Measurements from ENCODE around the gene CD28.

Gene CD28

DNA sequence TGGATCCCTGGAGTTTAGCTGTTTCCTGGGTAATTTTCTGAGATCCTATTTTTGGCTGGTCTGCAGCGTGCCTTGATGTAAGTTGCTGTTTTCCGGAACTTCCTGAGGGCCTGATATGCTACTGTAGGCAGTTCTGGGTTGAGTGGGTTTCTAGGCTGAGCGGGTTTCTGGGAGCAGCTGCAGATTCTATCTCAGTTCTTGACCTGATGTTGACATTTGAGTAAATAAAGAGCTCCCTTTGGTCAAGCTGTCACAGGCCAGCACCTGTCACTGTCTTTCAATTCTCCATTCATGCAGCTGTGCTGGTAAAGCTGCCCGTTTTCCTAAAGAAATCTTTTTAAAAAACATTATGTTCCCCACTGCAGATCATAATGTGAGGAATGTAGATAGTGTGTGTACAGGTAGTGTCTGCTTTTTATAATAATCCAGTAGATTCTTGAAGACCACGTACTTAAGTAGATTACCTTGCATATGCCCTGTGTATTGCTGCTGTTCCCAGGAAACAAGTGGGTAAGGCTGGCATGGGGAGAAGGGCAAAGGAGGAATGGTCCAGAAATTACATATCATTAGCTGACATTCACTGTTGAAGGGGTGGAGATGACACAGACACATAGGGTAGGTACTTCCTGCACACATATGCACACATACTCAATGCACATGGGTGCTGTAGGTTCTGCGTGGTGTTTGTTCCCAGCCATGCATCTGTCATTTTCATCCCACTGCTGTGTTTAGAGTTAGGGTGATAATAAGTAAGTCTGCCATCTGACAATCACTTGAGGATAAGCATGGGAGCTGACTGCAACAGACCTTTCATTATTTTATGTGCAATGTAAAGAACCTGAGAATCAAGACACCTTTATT lies 25.9 kb downstream of the CD28 start:
- TF ChIP-seq, protein P1, sequence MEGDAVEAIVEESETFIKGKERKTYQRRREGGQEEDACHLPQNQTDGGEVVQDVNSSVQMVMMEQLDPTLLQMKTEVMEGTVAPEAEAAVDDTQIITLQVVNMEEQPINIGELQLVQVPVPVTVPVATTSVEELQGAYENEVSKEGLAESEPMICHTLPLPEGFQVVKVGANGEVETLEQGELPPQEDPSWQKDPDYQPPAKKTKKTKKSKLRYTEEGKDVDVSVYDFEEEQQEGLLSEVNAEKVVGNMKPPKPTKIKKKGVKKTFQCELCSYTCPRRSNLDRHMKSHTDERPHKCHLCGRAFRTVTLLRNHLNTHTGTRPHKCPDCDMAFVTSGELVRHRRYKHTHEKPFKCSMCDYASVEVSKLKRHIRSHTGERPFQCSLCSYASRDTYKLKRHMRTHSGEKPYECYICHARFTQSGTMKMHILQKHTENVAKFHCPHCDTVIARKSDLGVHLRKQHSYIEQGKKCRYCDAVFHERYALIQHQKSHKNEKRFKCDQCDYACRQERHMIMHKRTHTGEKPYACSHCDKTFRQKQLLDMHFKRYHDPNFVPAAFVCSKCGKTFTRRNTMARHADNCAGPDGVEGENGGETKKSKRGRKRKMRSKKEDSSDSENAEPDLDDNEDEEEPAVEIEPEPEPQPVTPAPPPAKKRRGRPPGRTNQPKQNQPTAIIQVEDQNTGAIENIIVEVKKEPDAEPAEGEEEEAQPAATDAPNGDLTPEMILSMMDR (conservative IDR thresholded peaks at IDR 0.05; ENCODE audit: low read depth, low read length) = no peak
- no peak for DNase-seq (ENCODE audit: low read depth)
- H3K4me3 ChIP-seq (ENCODE audit: low read length) = no peak overlapping the region

DNA sequence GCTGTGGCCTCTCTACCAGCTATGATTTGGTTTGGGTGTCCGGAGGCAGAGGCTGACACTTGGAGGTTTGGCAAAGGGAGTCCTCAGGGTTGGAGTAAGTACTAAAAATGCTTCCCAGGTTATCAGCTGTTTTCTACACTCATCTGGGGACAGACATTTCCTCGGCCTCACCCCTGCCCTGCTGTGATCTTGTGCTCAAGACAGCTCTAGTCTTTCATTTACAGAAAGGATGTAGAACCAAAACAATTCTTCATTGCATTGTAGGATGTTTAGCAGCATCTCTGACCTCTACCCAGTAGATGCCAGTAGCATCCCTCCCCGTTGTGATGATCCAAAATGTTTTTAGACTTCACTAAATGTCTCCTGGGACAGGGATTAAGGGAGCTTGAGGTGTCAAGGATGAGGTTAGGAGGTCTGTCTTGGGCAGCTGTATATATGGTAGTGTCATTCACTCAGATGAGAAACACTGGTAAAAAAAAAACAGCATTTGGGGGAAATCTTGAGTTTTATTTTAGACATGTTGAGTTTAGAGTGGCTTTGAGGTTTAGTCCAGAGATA lies 26.6 kb downstream of the CD28 start:
- TF ChIP-seq, protein P1 (conservative IDR thresholded peaks at IDR 0.05; ENCODE audit: low read depth, low read length) = no peak
- H3K4me3 ChIP-seq (ENCODE audit: low read length) = no peak overlapping the region
- no peak for DNase-seq (ENCODE audit: low read depth)

DNA sequence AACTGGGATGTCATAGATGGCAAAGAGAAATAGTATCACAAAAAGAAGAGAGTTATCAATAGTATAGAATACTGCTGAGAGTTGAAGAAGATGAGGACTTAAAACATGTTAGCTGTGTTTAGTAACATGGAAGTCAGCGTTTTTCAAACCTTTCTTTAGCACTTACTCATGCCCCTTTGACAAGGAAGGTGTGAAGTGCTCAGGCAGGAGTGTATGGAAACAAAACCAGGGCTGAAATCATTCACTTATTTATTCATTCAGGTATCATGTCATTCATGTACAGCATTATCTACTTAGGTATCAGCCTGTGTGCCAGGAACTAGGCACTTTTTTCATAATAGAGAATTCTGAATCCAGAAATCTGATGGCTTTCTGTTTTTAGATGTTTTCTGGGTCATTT lies 27.2 kb downstream of the CD28 start:
- TF ChIP-seq, protein P1 (conservative IDR thresholded peaks at IDR 0.05; ENCODE audit: low read depth, low read length) = no peak
- H3K4me3 ChIP-seq (ENCODE audit: low read length) = no peak overlapping the region
- no peak for DNase-seq (ENCODE audit: low read depth)

DNA sequence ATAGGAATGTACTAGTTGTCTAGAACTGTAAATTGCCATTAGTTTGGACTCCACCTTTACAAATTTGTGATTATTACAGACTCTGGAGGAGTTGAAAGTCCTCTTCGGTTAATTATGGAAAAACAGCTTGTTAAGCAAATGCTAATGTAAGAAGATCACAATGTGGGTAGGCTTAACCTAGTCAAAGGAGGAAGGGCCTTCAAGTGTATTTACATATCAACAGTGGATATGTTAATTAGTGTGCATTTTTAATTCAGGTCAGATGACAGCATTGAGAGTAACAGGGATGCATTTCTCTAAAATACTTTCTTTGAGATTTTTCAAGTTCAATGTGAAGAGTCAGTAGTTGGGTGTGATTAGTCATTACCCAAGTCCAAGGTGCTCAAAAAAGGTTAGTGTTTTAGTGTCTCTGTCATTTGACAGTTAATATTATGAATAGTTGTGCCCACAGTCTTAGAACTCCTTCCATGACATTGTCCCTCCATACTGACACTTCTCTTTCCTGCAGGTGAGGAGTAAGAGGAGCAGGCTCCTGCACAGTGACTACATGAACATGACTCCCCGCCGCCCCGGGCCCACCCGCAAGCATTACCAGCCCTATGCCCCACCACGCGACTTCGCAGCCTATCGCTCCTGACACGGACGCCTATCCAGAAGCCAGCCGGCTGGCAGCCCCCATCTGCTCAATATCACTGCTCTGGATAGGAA lies 28.0 kb downstream of the CD28 start:
- H3K4me3 ChIP-seq (ENCODE audit: low read length) = no peak overlapping the region
- DNase-seq (ENCODE audit: low read depth) = no peak
- TF ChIP-seq, protein P1 (conservative IDR thresholded peaks at IDR 0.05; ENCODE audit: low read depth, low read length) = no peak

DNA sequence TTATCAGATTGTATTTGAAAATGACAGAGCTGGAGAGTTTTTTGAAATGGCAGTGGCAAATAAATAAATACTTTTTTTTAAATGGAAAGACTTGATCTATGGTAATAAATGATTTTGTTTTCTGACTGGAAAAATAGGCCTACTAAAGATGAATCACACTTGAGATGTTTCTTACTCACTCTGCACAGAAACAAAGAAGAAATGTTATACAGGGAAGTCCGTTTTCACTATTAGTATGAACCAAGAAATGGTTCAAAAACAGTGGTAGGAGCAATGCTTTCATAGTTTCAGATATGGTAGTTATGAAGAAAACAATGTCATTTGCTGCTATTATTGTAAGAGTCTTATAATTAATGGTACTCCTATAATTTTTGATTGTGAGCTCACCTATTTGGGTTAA lies 30.9 kb downstream of the CD28 start:
- DNase-seq (ENCODE audit: low read depth) = no peak
- TF ChIP-seq, protein P1 (conservative IDR thresholded peaks at IDR 0.05; ENCODE audit: low read depth, low read length) = no peak
- no peak overlapping the region for H3K4me3 ChIP-seq (ENCODE audit: low read length)

DNA sequence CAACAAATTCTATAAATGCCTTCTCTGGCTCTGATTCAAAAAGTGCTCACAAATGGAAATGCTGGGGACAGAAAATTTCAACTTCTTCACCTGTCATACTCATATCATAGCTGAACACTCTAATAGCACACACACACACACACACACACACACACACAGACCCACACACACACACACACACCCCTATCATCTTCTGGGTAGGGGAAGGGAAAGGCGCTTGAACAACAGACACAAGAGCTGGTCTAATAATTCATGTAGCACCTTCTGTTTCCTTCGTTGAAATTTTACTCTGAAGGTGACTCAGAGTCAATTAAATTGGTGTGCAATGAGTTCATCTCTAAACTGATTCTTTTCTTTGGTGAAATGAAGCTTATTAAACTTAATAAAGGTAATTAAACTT lies 32.9 kb downstream of the CD28 start:
- TF ChIP-seq, protein P1 (conservative IDR thresholded peaks at IDR 0.05; ENCODE audit: low read depth, low read length) = no peak
- no peak for DNase-seq (ENCODE audit: low read depth)
- H3K4me3 ChIP-seq (ENCODE audit: low read length) = no peak overlapping the region

Data from retinal pigment epithelial cell (primary cell).